ENCODE results near the gene MYO18B.

- TF ChIP-seq YY1 (IDR thresholded peaks at IDR 0.05; ENCODE audit: insufficient read depth, insufficient read length) (no peak), ZNF274 (IDR thresholded peaks at IDR 0.05; ENCODE audit: low read depth, low read length) (no peak)
Observed at GRCh38 chr22:25795478-25795877, 53.5 kb downstream of the MYO18B start.
